ENCODE data around the gene SERPINH1. TPM values are rescaled to one million over a fixed set of nuclear protein-coding genes. Genes with fewer than 3 reads are reported as not detected.
"Not testable (repeated sequence)": the region's sequence is repeated elsewhere in the genome, so short reads cannot be mapped to it uniquely, and the experiment has no call there.

SERPINH1 gene
- total RNA-seq, 1 experiment from 2014 or later = 638 TPM

- DNase-seq = peak; percentile 92
- Histone ChIP-seq H3K4me3 (ENCODE audit: insufficient read depth, low read depth, low read length) (peak overlapping the region; percentile 89), H3K27me3 (ENCODE audit: control insufficient read depth, insufficient read depth, low read length) (no peaks in the 10 kb centered on the region; the same call in 1 of the 2 replicates), H3K36me3 (replicated peaks; ENCODE audit: control insufficient read depth, insufficient read depth, low read length) (no peaks in the 10 kb centered on the region)
Measured at GRCh38 chr11:75583718-75584658, 21.9 kb downstream of the SERPINH1 start.

GRCh38 chr11:75584659-75585292 is 22.7 kb downstream of the SERPINH1 start:
- H3K4me3 ChIP-seq (ENCODE audit: insufficient read depth, low read depth, low read length) = not testable (repeated sequence)

DNA sequence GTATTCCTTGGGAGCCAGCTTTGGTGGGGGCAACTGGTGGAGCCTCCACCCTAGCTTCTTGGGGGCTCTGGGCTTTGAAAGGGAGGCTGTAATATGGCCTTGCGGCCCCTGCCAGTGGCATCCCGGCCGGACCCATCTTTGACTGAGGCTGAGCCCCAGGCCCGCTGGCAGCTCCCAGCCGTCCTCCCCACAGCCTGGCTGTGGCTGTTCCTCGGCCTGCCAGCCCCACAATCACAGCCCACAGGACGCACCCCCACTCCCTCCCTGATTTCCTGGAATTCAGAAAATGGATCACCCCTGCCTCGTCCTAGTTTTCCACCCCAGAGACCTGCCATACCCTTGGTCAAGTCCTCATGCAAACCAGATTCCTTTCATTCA is 23.2 kb downstream of the SERPINH1 start:
- DNase-seq = no peak

More at GRCh38 chr11:75584659-75585292, 22.7 kb downstream of the SERPINH1 start:
- not testable (repeated sequence) for DNase-seq; H3K27me3 ChIP-seq (ENCODE audit: control insufficient read depth, insufficient read depth, low read length); H3K36me3 ChIP-seq (replicated peaks; ENCODE audit: control insufficient read depth, insufficient read depth, low read length)

GRCh38 chr11:75586395-75586794 is 24.3 kb downstream of the SERPINH1 start:
- H3K27me3 ChIP-seq (ENCODE audit: control insufficient read depth, insufficient read depth, low read length) = no peaks in the 10 kb centered on the region; the same call in 1 of the 2 replicates
- DNase-seq = no peak
- no peaks in the 10 kb centered on the region for H3K36me3 ChIP-seq (replicated peaks; ENCODE audit: control insufficient read depth, insufficient read depth, low read length)

More for the DNA sequence above, 23.2 kb downstream of the SERPINH1 start:
- Histone ChIP-seq H3K27me3 (ENCODE audit: control insufficient read depth, insufficient read depth, low read length) (no peaks in the 10 kb centered on the region; the same call in 1 of the 2 replicates), H3K36me3 (replicated peaks; ENCODE audit: control insufficient read depth, insufficient read depth, low read length) (no peaks in the 10 kb centered on the region), H3K4me3 (ENCODE audit: insufficient read depth, low read depth, low read length) (no peak overlapping the region)

GRCh38 chr11:75588051-75588481 is 26.0 kb downstream of the SERPINH1 start:
- Histone ChIP-seq H3K27me3 (ENCODE audit: control insufficient read depth, insufficient read depth, low read length) (no peaks in the 10 kb centered on the region; the same call in 1 of the 2 replicates), H3K36me3 (replicated peaks; ENCODE audit: control insufficient read depth, insufficient read depth, low read length) (no peaks in the 10 kb centered on the region), H3K4me3 (ENCODE audit: insufficient read depth, low read depth, low read length) (no peak overlapping the region)
- DNase-seq = no peak

More at GRCh38 chr11:75586395-75586794, 24.3 kb downstream of the SERPINH1 start:
- no peak overlapping the region for H3K4me3 ChIP-seq (ENCODE audit: insufficient read depth, low read depth, low read length)

- no peak for DNase-seq
- H3K27me3 ChIP-seq (ENCODE audit: control insufficient read depth, insufficient read depth, low read length) = no peaks in the 10 kb centered on the region; the same call in 1 of the 2 replicates
- H3K36me3 ChIP-seq (replicated peaks; ENCODE audit: control insufficient read depth, insufficient read depth, low read length) = no peaks in the 10 kb centered on the region
Measured at GRCh38 chr11:75589051-75589450, 27.0 kb downstream of the SERPINH1 start.

GRCh38 chr11:75589933-75590332 is 27.9 kb downstream of the SERPINH1 start:
- H3K27me3 ChIP-seq (ENCODE audit: control insufficient read depth, insufficient read depth, low read length) = no peaks in the 10 kb centered on the region; the same call in 1 of the 2 replicates
- H3K4me3 ChIP-seq (ENCODE audit: insufficient read depth, low read depth, low read length) = no peak overlapping the region
- DNase-seq = no peak
- no peaks in the 10 kb centered on the region for H3K36me3 ChIP-seq (replicated peaks; ENCODE audit: control insufficient read depth, insufficient read depth, low read length)

More at GRCh38 chr11:75589051-75589450, 27.0 kb downstream of the SERPINH1 start:
- no peak overlapping the region for H3K4me3 ChIP-seq (ENCODE audit: insufficient read depth, low read depth, low read length)

DNA sequence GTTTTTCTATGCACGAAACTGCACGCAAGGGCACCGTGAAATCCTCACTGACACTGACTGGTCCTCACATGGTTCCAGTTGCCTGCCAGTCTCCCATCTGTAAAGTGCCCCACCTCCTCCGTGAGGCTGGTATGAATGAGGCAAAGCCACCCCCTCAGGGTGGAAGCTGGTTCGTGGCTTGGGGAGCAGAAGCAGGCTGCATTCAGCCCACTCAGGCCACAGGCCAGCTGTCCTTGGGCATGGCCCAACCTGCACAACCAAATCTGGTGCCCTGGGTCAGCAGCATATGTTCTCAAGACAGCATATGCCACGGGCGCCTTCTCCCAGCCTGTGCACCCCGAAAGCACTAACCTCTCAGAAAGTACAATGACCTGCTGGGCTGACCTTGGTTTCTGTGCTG is 29.3 kb downstream of the SERPINH1 start:
- DNase-seq = no peak

DNA sequence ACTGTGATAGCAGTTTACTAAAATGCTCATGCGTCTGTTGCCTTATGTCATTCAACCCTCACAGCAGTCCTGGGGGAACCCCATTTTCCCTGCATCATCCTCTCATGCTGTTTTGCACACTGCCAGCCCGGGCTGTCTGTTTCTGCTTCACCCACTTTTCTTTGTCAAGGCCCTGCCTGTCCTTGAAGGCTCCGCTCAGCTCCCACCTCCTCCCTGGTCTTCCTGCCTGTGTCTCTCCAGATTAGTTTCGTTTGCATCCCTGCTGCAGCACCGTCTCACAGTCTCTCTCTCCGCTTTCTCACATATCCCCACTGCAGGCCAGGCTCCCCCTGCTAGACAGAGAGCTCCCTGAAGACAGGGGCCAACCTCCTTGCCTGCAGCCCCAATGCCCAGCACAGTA is 29.9 kb downstream of the SERPINH1 start:
- DNase-seq = no peak
- Histone ChIP-seq H3K4me3 (ENCODE audit: insufficient read depth, low read depth, low read length) (no peak overlapping the region), H3K27me3 (ENCODE audit: control insufficient read depth, insufficient read depth, low read length) (no peaks in the 10 kb centered on the region; the same call in 1 of the 2 replicates)

More for the DNA sequence above, 29.3 kb downstream of the SERPINH1 start:
- no peaks in the 10 kb centered on the region; the same call in 1 of the 2 replicates for H3K27me3 ChIP-seq (ENCODE audit: control insufficient read depth, insufficient read depth, low read length)
- no peaks in the 10 kb centered on the region for H3K36me3 ChIP-seq (replicated peaks; ENCODE audit: control insufficient read depth, insufficient read depth, low read length)
- no peak overlapping the region for H3K4me3 ChIP-seq (ENCODE audit: insufficient read depth, low read depth, low read length)

GRCh38 chr11:75592715-75593114 is 30.7 kb downstream of the SERPINH1 start:
- Histone ChIP-seq H3K27me3 (ENCODE audit: control insufficient read depth, insufficient read depth, low read length) (no peaks in the 10 kb centered on the region), H3K4me3 (ENCODE audit: insufficient read depth, low read depth, low read length) (no peak overlapping the region), H3K36me3 (replicated peaks; ENCODE audit: control insufficient read depth, insufficient read depth, low read length) (no peaks in the 10 kb centered on the region)
- DNase-seq = no peak

More for the DNA sequence above, 29.9 kb downstream of the SERPINH1 start:
- H3K36me3 ChIP-seq (replicated peaks; ENCODE audit: control insufficient read depth, insufficient read depth, low read length) = no peaks in the 10 kb centered on the region

- Histone ChIP-seq H3K27me3 (ENCODE audit: control insufficient read depth, insufficient read depth, low read length) (no peaks in the 10 kb centered on the region), H3K36me3 (replicated peaks; ENCODE audit: control insufficient read depth, insufficient read depth, low read length) (no peaks in the 10 kb centered on the region)
- no peak for DNase-seq
Measured at GRCh38 chr11:75593286-75593915, 31.3 kb downstream of the SERPINH1 start.

GRCh38 chr11:75594211-75594610 is 32.2 kb downstream of the SERPINH1 start:
- H3K36me3 ChIP-seq (replicated peaks; ENCODE audit: control insufficient read depth, insufficient read depth, low read length) = no peaks in the 10 kb centered on the region
- no peak for DNase-seq
- no peak overlapping the region for H3K4me3 ChIP-seq (ENCODE audit: insufficient read depth, low read depth, low read length)
- H3K27me3 ChIP-seq (ENCODE audit: control insufficient read depth, insufficient read depth, low read length) = no peaks in the 10 kb centered on the region

More at GRCh38 chr11:75593286-75593915, 31.3 kb downstream of the SERPINH1 start:
- H3K4me3 ChIP-seq (ENCODE audit: insufficient read depth, low read depth, low read length) = no peak overlapping the region

DNA sequence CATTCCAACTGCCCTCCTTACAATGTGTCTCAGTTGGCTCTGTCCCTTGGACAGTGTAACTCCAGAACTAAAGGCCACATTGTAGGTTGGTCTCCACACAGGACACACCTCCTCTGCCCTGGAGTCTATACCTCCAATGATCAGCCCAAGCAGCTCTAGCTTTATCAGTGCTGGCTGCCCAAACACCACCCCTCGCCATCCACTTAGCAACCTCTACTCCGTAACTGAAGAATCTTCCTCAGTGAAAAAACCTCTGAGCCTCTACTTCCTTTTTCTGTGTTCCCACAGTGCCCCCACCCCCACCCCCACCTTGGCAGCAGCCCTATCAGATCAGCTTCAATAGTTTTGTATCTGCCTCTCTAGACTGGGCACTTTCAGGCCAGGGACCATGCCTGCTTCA is 33.4 kb downstream of the SERPINH1 start:
- Histone ChIP-seq H3K4me3 (ENCODE audit: insufficient read depth, low read depth, low read length) (no peak overlapping the region), H3K36me3 (replicated peaks; ENCODE audit: control insufficient read depth, insufficient read depth, low read length) (no peaks in the 10 kb centered on the region), H3K27me3 (ENCODE audit: control insufficient read depth, insufficient read depth, low read length) (no peaks in the 10 kb centered on the region; the same call in 1 of the 2 replicates)
- DNase-seq = no peak

- DNase-seq = no peak
- no peaks in the 10 kb centered on the region for H3K36me3 ChIP-seq (replicated peaks; ENCODE audit: control insufficient read depth, insufficient read depth, low read length)
- no peaks in the 10 kb centered on the region; the same call in 1 of the 2 replicates for H3K27me3 ChIP-seq (ENCODE audit: control insufficient read depth, insufficient read depth, low read length)
- H3K4me3 ChIP-seq (ENCODE audit: insufficient read depth, low read depth, low read length) = no peak overlapping the region
Measured at GRCh38 chr11:75596914-75597313, 34.9 kb downstream of the SERPINH1 start.
